ENCODE results near the gene DLX1.

The DLX1 gene

DNA sequence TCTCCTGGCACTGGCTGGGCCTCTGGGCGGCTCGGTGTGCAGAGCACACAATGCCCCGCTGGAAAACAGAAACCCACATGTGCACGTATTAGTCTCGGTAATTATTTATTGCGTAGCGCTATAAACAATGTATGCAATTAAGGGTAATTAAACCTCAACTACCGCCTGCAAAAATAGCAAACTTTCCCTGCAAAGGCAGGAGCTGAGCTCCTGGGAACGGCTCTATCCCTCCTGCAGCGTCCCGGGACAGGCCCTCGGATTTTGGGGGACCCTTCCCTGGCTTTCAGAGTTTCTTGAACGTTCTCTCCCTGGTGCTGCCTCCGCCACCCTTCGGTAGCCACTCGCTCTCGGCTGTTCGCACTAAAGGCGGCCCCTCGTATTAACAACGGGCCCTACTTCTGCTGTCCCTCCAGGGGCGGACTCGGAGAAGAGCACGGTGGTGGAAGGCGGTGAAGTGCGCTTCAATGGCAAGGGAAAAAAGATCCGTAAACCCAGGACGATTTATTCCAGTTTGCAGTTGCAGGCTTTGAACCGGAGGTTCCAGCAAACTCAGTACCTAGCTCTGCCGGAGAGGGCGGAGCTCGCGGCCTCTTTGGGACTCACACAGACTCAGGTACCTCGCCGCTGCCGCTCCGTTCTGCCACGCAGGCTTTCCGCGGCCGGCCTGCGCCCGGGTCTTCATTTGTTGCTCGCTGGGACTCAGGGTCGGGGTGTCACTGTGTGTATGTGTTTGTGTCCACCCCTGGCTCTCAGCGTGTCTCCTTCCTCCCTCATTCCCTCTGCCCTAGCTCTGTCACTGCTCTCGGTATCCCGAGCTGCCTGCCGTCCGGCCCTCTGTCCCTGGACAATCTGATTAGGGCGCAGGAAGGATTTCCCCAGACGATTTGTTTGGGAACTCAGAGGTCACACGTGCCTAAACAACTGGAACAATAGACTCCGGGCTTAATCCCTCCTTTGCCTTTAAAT is 1.2 kb downstream of the DLX1 start:
- Mint-ChIP-seq H3K9me3 (no peaks in the 10 kb centered on the region), H3K27me3 (peaks cover 95 to 100% of the 10 kb centered on the region in 2 donors), H3K27ac (peak overlapping the region; percentile 49 to 80), H3K36me3 (ENCODE audit: insufficient read depth) (peaks cover 77% of the 10 kb centered on the region), H3K4me1 (ENCODE audit: low read depth in 2 of 2) (peaks cover 48 to 50% of the 10 kb centered on the region in 2 donors), H3K4me3 (peak overlapping the region; percentile 75 to 83)
- ATAC-seq (replicated peaks) (peak; percentile 63), DNase-seq (no peak)

DNA sequence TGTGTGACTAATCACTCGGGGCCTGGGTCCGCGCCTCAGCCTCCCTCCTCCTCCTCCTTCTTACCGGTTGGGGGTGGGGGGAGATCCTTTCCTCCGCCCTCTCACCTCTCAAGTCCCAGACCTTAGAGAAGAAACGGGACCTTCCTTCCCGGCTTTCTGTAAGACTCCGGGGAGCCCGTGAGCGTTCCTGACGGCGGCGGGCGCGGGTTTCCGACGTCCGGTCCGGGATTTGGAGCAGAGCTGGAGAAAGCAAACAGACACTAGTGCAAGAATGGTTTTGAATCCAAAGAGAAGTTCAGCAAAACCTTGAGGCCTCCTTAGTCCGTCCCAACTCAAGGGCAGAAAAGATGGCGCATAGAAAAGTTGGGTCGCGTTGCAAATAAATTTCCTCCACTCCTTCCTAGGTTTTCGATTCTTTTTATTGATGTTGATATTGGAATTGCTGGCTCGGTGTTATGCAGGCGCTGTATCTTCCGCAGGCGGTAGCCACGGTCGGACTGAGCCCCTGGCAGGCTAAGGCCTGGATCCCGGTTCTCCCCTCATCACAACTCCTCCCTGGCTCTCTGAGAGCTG is 2.0 kb downstream of the DLX1 start:
- DNase-seq (no peak), ATAC-seq (replicated peaks) (no peak)
- peaks cover 48 to 50% of the 10 kb centered on the region in 2 donors for H3K4me1 Mint-ChIP-seq (ENCODE audit: low read depth in 2 of 2)
- H3K36me3 Mint-ChIP-seq (ENCODE audit: insufficient read depth): peaks cover 83% of the 10 kb centered on the region
- H3K4me3 Mint-ChIP-seq: peak overlapping the region; percentile 75 to 83
- H3K9me3 Mint-ChIP-seq: no peaks in the 10 kb centered on the region
- peak overlapping the region; percentile 49 to 80 for H3K27ac Mint-ChIP-seq
- H3K27me3 Mint-ChIP-seq: peaks cover 95 to 100% of the 10 kb centered on the region in 2 donors

GRCh38 chr2:172087780-172088244 is 2.5 kb downstream of the DLX1 start:
- Mint-ChIP-seq H3K27ac (peak overlapping the region in 1 of 2 donors; percentile 80), H3K27me3 (peaks cover 95 to 100% of the 10 kb centered on the region in 2 donors), H3K36me3 (ENCODE audit: insufficient read depth) (peaks cover 83% of the 10 kb centered on the region), H3K4me3 (peak overlapping the region in 1 of 2 donors; percentile 75), H3K9me3 (no peaks in the 10 kb centered on the region), H3K4me1 (ENCODE audit: low read depth in 2 of 2) (peaks cover 48 to 49% of the 10 kb centered on the region in 2 donors)
- DNase-seq (peak in 1 of 3 experiments; percentile 3), ATAC-seq (replicated peaks) (no peak)

DNA sequence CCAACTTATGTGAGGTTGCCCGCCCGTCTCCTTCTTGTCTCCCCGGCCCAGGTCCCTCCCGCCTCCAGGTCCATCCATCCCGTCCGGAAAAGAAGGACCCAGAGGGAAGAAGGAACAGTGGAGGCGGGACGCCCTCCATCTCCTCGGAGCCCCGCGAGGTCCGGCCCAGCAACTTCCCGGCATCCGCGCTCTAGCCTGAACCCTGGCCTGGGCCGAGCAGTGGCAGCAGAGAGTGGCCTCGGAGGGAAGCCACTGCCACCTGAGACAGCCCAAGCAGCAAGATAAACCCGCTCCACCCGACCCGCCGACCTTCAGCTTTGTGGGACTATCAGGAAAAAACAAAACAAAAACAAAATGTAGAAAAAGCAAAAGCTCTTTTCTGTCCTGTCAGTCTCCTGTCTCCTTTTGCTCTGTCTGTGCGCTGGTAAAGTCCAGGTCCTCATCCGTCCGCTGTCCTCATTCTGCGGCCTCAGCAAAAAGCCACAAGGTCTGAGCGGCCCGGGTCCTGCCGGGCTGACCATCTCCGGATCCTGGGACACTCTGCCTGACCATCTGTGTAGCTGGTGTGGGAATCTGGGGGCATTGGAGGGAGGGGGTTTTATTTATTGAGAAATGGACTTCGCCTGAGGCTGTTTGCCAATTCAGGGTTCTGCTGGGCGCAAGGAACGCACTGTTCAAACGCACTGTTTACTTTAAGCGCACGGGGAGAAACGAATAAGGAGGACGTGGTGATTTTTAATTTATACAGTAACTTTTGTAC is 3.1 kb downstream of the DLX1 start:
- Mint-ChIP-seq H3K36me3 (ENCODE audit: insufficient read depth) (peaks cover 80% of the 10 kb centered on the region), H3K4me1 (ENCODE audit: low read depth in 2 of 2) (peaks cover 45 to 50% of the 10 kb centered on the region in 2 donors), H3K9me3 (no peaks in the 10 kb centered on the region), H3K27ac (peak overlapping the region in 1 of 2 donors; percentile 80), H3K4me3 (peak overlapping the region in 1 of 2 donors; percentile 75), H3K27me3 (peaks cover 95 to 100% of the 10 kb centered on the region in 2 donors)
- DNase-seq: no peak
- ATAC-seq (replicated peaks): no peak

- H3K4me3 Mint-ChIP-seq: no peak overlapping the region
- no peaks in the 10 kb centered on the region for H3K9me3 Mint-ChIP-seq
- no peak for ATAC-seq (replicated peaks)
- DNase-seq: no peak
- H3K4me1 Mint-ChIP-seq (ENCODE audit: low read depth in 2 of 2): peaks cover 43 to 47% of the 10 kb centered on the region in 2 donors
- peaks cover 80% of the 10 kb centered on the region for H3K36me3 Mint-ChIP-seq (ENCODE audit: insufficient read depth)
- H3K27ac Mint-ChIP-seq: no peak overlapping the region
- H3K27me3 Mint-ChIP-seq: peaks cover 95 to 100% of the 10 kb centered on the region in 2 donors
These were observed 3.7 kb downstream of the DLX1 start for GRCh38 chr2:172089005-172089504.

GRCh38 chr2:172089633-172090032 is 4.3 kb downstream of the DLX1 start:
- no peak for ATAC-seq (replicated peaks)
- DNase-seq: no peak
- no peak overlapping the region for H3K27ac Mint-ChIP-seq
- H3K27me3 Mint-ChIP-seq: peaks cover 91 to 97% of the 10 kb centered on the region in 2 donors
- peaks cover 37 to 41% of the 10 kb centered on the region in 2 donors for H3K4me1 Mint-ChIP-seq (ENCODE audit: low read depth in 2 of 2)
- H3K4me3 Mint-ChIP-seq: no peak overlapping the region
- H3K36me3 Mint-ChIP-seq (ENCODE audit: insufficient read depth): peaks cover 77% of the 10 kb centered on the region
- H3K9me3 Mint-ChIP-seq: no peaks in the 10 kb centered on the region

GRCh38 chr2:172090044-172090961 is 5.0 kb downstream of the DLX1 start:
- peaks cover 33 to 37% of the 10 kb centered on the region in 2 donors for H3K4me1 Mint-ChIP-seq (ENCODE audit: low read depth in 2 of 2)
- DNase-seq (no peak), ATAC-seq (replicated peaks) (no peak)
- H3K36me3 Mint-ChIP-seq (ENCODE audit: insufficient read depth): peaks cover 73% of the 10 kb centered on the region
- H3K27ac Mint-ChIP-seq: no peak overlapping the region
- H3K9me3 Mint-ChIP-seq: no peaks in the 10 kb centered on the region
- H3K27me3 Mint-ChIP-seq: peaks cover 89 to 97% of the 10 kb centered on the region in 2 donors
- no peak overlapping the region for H3K4me3 Mint-ChIP-seq

DNA sequence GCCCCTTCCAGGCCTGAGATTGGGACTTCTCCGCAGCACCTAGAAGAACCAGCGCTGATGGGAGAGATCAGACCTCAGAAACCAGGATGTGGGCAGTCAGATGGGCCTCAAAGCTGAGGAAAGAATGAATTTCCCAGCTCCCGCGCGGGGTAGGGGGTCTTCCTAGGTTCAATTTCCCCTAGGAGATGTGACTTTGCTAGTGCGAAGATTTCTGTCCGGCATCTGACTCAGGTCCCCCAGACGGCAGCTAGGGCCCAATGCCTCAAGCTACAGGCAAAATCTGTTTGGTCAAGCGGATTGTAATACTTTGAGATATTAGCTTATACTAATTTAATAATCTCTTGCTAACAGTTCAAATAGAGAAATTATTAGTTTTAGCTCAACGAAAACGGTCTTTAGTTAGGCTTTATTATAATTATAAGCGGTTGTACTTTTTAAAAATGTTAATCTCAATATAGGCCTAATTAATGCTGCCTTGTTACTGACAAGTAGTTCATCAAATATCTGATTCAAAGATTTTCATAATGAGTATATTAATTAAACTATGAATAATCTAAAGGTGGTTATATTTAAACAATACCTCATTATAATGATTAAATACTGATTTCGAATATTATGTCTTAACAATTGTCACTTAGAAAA is 5.8 kb downstream of the DLX1 start:
- Mint-ChIP-seq H3K9me3 (no peaks in the 10 kb centered on the region), H3K4me3 (no peak overlapping the region), H3K27ac (no peak overlapping the region), H3K4me1 (ENCODE audit: low read depth in 2 of 2) (peaks cover 35 to 39% of the 10 kb centered on the region in 2 donors), H3K27me3 (peaks cover 89 to 97% of the 10 kb centered on the region in 2 donors), H3K36me3 (ENCODE audit: insufficient read depth) (peaks cover 69% of the 10 kb centered on the region)
- DNase-seq: no peak
- ATAC-seq (replicated peaks): no peak

DNA sequence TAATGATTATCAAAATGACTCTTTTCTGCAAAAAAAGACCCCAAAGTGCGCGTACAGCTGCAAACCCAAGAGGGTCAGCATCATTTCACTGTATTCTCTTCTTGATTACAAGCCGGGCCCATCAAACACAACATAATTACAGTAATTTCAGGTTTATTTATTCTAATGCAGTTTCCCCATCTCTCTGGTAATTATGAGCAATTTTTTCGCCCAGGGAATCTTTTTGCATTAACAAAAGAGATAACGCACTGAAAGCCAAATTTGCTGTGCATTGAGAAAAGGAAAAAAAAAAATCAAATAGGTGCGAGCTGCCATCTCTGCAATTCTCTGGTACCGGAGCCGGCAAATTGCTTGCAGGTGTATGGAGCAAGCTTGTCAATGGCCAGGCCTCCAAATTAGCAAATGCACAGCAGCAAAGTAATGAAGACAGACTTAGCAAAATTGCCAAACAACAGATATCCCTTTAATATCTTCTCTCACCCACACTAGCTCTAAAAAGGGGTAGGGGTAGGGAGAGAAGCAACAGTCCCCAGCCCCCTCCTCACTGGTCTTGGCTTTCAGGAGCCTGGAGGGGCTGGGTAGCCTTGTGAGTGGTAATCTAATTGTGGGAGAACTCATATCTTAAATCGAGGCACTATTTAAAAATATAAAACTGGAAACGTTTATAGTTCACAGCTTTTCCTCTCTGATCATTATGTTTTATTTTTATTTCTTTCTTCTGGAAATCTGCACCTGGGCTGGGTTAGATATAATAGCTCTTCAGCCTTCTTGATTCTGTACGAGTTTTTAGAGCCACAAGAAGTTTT is 6.7 kb downstream of the DLX1 start:
- peaks cover 61% of the 10 kb centered on the region for H3K36me3 Mint-ChIP-seq (ENCODE audit: insufficient read depth)
- DNase-seq: no peak
- peaks cover 36 to 40% of the 10 kb centered on the region in 2 donors for H3K4me1 Mint-ChIP-seq (ENCODE audit: low read depth in 2 of 2)
- H3K27me3 Mint-ChIP-seq: peaks cover 89 to 97% of the 10 kb centered on the region in 2 donors
- ATAC-seq (replicated peaks): no peak
- no peaks in the 10 kb centered on the region for H3K9me3 Mint-ChIP-seq
- no peak overlapping the region for H3K27ac Mint-ChIP-seq
- H3K4me3 Mint-ChIP-seq: no peak overlapping the region

DNA sequence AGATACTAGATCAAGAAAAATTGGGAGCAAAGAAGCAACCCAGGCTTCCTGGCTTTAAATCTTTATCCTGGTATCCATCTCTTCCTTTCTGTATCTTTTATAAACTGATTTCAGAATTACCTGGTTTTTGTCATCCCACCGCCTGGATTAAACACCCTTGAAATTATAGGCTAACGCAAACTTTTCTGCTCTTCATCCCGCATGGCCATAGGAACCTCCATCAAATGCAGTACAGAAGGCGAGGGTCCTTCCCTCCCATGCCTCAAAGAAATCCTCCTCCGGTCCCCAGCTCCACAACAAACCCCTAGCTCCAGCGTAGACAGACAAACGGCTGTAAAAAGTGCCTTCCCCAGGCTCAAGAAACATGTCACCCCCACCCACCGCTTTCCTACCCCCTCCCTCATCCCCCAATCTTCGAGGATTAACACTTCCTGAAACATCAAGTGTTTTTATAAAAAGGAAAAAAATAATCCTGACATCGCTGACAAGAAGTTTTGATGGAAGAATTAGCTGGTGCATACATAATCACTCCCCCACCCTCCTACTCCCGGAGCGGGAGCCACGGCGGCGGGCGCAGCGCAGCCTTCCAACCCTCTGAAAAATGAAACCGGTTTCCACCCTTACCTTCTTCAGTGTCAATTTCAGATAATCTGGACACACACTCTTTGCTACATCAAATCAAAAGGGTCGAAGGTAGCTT is 7.6 kb downstream of the DLX1 start:
- Mint-ChIP-seq H3K27ac (peak overlapping the region; percentile 55 to 70), H3K36me3 (ENCODE audit: insufficient read depth) (peaks cover 52% of the 10 kb centered on the region), H3K9me3 (no peaks in the 10 kb centered on the region), H3K4me3 (peak overlapping the region in 1 of 2 donors; percentile 30), H3K27me3 (peaks cover 88 to 97% of the 10 kb centered on the region in 2 donors), H3K4me1 (ENCODE audit: low read depth in 2 of 2) (peaks cover 32% of the 10 kb centered on the region in 2 donors)
- ATAC-seq (replicated peaks) (no peak), DNase-seq (no peak)
